Subcutaneous abdominal adipose tissue (tissue), 5 donors: Measurements from ENCODE around the gene DLG5.

Experiments used
- H3K27ac ChIP-seq: one replicate; pipeline ENCODE4 v1.7.0; 2013; ENCODE audit warnings: low read depth, mild to moderate bottlenecking, inconsistent platforms, low read length, moderate library complexity
- H3K27me3 ChIP-seq, 5 donors: one replicate each; pipeline ENCODE4 v1.7.0; 2013; ENCODE audit warnings: low read length in 5 of 5, inconsistent platforms in 1 of 5; ENCODE audit not compliant: control insufficient read depth in 5 of 5, insufficient read depth in 4 of 5
- H3K36me3 ChIP-seq, 5 donors: one replicate each; pipeline ENCODE4 v1.7.0; 2013; ENCODE audit warnings: low read length in 5 of 5; ENCODE audit not compliant: control insufficient read depth in 5 of 5, insufficient read depth in 5 of 5
- H3K4me1 ChIP-seq, 5 donors: one replicate each; pipeline ENCODE4 v1.7.0; 2013; ENCODE audit warnings: low read length in 5 of 5, mild to moderate bottlenecking in 3 of 5, moderate library complexity in 1 of 5; ENCODE audit not compliant: control insufficient read depth in 5 of 5, insufficient read depth in 5 of 5
- H3K4me3 ChIP-seq, 5 donors: one replicate each; pipeline ENCODE4 v1.7.0; 2013; ENCODE audit warnings: low read length in 5 of 5, low read depth in 1 of 5
- H3K9ac ChIP-seq, 5 donors: one replicate each; pipeline ENCODE4 v1.7.0; 2013; ENCODE audit warnings: low read length in 5 of 5, mild to moderate bottlenecking in 4 of 5, moderate library complexity in 3 of 5
- H3K9me3 ChIP-seq, 5 donors: one replicate each; pipeline ENCODE4 v1.7.0; 2013; ENCODE audit warnings: low read length in 5 of 5; ENCODE audit not compliant: control insufficient read depth in 5 of 5
- donor health status: healthy.
- donor health status: healthy.
- donor health status: healthy.
- donor health status: healthy.
- donor health status: healthy.

The DLG5 gene

DNA sequence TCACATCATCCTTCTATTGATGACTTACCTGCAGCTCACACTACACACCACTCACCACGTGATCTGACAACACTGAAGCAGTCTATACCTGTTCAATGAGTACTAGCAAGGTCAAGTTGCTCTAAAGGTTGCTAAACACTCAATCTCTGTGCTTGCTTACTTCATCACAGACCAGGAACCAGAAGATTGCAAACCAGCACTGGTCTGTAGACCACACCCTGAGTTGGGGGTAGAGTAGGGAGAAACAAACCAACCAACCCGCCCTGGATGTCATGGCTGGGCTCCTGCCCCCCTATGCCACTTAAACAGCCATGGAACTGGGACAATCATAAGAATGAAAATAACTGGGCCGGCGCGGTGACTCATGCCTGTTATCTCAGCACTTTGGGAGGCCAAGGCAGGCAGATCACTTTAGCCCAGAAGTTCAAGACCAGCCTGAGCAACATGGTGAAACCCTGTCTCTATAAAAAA lies 19.6 kb downstream of the DLG5 start:
- H3K36me3 ChIP-seq, result no peaks in the 10 kb centered on the region
- no peak overlapping the region for H3K9ac ChIP-seq
- H3K27ac ChIP-seq, result no peak overlapping the region
- peaks cover 5 to 33% (median 24%) of the 10 kb centered on the region in 5 donors for H3K4me1 ChIP-seq
- no peaks in the 10 kb centered on the region for H3K9me3 ChIP-seq
- H3K27me3 ChIP-seq, result no peaks in the 10 kb centered on the region
- no peak overlapping the region for H3K4me3 ChIP-seq

DNA sequence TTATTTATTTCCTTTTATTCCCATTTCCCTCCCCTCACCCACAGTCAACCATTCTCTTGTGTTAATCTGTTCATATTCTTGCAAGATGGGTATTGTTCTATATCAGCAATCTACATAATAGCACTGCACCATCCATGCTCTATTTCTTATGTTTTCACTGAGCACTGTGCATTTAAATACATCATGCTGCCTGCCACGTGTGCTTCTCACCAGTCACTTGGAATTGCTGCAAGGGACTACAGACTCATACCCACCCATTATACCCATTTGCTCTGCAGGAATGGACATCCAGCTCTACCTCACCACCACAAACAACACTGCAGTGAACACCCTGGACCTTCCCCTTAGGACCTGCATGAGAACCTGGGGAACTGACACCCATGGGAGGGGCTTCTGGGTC lies 20.8 kb downstream of the DLG5 start:
- Histone ChIP-seq H3K27ac (no peak overlapping the region), H3K4me3 (no peak overlapping the region), H3K36me3 (no peaks in the 10 kb centered on the region), H3K9me3 (no peaks in the 10 kb centered on the region), H3K4me1 (peaks cover 5 to 34% (median 25%) of the 10 kb centered on the region in 5 donors), H3K27me3 (no peaks in the 10 kb centered on the region), H3K9ac (no peak overlapping the region)

DNA sequence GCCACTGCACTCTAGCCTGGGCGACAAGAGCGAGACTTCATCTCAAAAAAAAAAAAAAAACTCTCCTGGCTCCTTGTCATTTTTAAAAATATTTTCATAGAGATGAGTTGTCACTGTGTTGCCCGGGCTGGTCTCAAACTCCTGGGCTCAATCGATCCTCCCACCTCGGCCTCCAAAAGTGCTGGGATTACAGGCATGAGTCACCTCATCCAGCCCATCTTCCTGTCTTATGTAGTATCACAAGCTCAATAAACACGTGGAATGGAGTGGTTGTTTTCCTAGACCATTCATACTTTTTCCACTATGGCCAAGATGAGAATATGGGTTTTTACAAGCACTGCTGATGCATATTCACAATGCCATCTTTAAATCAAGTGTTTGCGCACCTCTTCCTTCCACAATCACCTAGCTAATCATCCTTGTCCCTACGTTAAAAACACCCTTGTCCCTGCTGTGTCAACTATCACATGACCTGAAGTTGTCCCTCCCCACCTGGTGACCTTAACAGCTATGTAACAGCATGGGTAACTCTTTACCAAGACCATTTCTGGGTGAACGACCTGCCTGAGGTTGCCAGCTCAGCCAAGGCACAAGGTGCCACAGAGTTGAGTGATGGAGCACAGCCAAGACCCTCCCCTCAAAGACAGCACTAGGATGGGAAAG lies 21.3 kb downstream of the DLG5 start:
- Histone ChIP-seq H3K9ac (no peak overlapping the region), H3K4me3 (no peak overlapping the region), H3K27ac (no peak overlapping the region), H3K36me3 (no peaks in the 10 kb centered on the region), H3K27me3 (no peaks in the 10 kb centered on the region), H3K4me1 (peaks cover 5 to 28% (median 22%) of the 10 kb centered on the region in 5 donors), H3K9me3 (no peaks in the 10 kb centered on the region)

- no peak overlapping the region for H3K9ac ChIP-seq
- H3K4me1 ChIP-seq, result peaks cover 1 to 23% (median 16%) of the 10 kb centered on the region in 5 donors
- H3K4me3 ChIP-seq, result no peak overlapping the region
- H3K27me3 ChIP-seq, result no peaks in the 10 kb centered on the region
- H3K27ac ChIP-seq, result no peak overlapping the region
- no peaks in the 10 kb centered on the region for H3K36me3 ChIP-seq
- H3K9me3 ChIP-seq, result no peaks in the 10 kb centered on the region
These were observed 22.3 kb downstream of the DLG5 start for GRCh38 chr10:77904100-77904840.

DNA sequence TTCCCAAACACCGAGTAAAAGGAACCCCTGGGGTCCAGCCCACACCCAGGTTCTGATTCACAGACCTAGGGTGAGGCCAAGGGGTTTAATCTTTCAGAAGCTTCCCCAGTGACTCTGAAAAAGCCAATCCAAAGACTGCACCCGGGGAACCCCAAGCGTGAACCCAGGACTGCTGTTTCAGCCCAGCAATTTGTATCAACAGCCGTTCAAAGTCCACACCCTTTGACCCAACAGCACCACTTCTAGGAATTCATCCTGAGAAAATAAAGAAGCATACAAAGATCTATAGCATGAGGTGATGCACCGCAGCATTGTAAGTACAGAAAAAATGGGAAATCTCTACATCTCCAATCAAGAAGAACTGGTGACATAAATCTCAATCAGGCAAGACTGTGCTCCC lies 24.4 kb downstream of the DLG5 start:
- H3K36me3 ChIP-seq, result no peaks in the 10 kb centered on the region
- H3K9ac ChIP-seq, result no peak overlapping the region
- H3K27ac ChIP-seq, result no peak overlapping the region
- H3K4me3 ChIP-seq, result no peak overlapping the region
- H3K27me3 ChIP-seq, result no peaks in the 10 kb centered on the region
- peaks cover 3 to 25% (median 21%) of the 10 kb centered on the region in 5 donors for H3K4me1 ChIP-seq
- H3K9me3 ChIP-seq, result no peaks in the 10 kb centered on the region

- Histone ChIP-seq H3K27ac (no peak overlapping the region), H3K4me1 (peaks cover 3 to 25% (median 21%) of the 10 kb centered on the region in 5 donors), H3K36me3 (no peaks in the 10 kb centered on the region), H3K9me3 (no peaks in the 10 kb centered on the region), H3K9ac (no peak overlapping the region), H3K27me3 (no peaks in the 10 kb centered on the region), H3K4me3 (no peak overlapping the region)
These were observed 24.8 kb downstream of the DLG5 start for GRCh38 chr10:77901743-77902142.

DNA sequence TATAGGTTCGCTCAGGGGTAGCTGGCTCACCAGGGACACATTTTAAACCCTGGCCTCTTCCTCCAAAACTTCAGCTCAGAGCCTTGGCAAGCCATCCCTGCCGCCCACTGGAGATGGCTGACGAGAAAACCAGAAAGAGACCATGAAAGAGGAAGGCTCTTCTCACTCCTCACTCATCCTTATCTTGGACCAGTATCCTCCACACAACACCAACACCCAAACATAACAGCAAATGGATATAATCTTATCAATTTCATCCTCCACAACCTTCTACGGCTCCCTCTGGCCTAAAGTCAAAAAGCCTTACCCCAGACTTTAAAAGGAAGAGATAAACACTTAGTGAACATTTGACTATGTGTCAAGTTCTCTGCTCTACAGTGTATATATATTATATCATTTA lies 26.9 kb downstream of the DLG5 start:
- H3K27me3 ChIP-seq, result no peaks in the 10 kb centered on the region
- H3K9me3 ChIP-seq, result no peaks in the 10 kb centered on the region
- no peak overlapping the region for H3K27ac ChIP-seq
- no peaks in the 10 kb centered on the region for H3K36me3 ChIP-seq
- peaks cover 3 to 25% (median 21%) of the 10 kb centered on the region in 5 donors for H3K4me1 ChIP-seq
- no peak overlapping the region for H3K4me3 ChIP-seq
- H3K9ac ChIP-seq, result no peak overlapping the region

DNA sequence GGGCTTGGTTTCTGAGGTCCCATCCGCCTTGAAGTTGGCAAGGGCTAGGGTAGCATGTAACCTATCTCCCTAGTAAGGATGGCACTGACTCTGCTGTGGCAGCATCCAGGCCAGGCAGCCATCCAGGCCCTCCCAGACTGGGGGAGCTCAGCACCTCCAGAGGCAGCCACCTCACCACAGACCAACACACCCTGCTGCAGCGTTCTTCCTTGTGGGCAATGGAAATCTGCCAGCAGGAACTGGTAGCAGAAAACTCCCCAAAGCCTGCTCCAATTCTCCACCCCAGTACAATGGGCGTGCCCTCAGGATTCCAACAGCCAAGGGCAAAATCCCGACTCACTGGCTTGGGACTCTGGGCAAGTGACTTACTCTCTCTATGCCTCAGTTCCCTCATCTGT lies 27.5 kb downstream of the DLG5 start:
- Histone ChIP-seq H3K27me3 (no peaks in the 10 kb centered on the region), H3K9me3 (no peaks in the 10 kb centered on the region), H3K36me3 (no peaks in the 10 kb centered on the region), H3K27ac (no peak overlapping the region), H3K4me1 (peaks cover 3 to 25% (median 21%) of the 10 kb centered on the region in 5 donors), H3K9ac (no peak overlapping the region), H3K4me3 (no peak overlapping the region)

- no peaks in the 10 kb centered on the region for H3K27me3 ChIP-seq
- H3K9ac ChIP-seq, result no peak overlapping the region
- H3K36me3 ChIP-seq, result no peaks in the 10 kb centered on the region
- peaks cover 3 to 25% (median 21%) of the 10 kb centered on the region in 5 donors for H3K4me1 ChIP-seq
- H3K9me3 ChIP-seq, result no peaks in the 10 kb centered on the region
- H3K27ac ChIP-seq, result no peak overlapping the region
- H3K4me3 ChIP-seq, result no peak overlapping the region
These were observed 28.1 kb downstream of the DLG5 start for GRCh38 chr10:77898323-77899079.

GRCh38 chr10:77896058-77896457 lies 30.5 kb downstream of the DLG5 start:
- Histone ChIP-seq H3K27ac (no peak overlapping the region), H3K4me3 (no peak overlapping the region), H3K4me1 (peaks cover 8 to 33% (median 28%) of the 10 kb centered on the region in 5 donors), H3K9me3 (no peaks in the 10 kb centered on the region), H3K9ac (no peak overlapping the region), H3K36me3 (no peaks in the 10 kb centered on the region), H3K27me3 (no peaks in the 10 kb centered on the region)
